BE2C (cell line): ENCODE results near the gene NRXN2.

Experiments
- DNase-seq: peaks from one replicate; pipeline ENCODE4 v3.0.0-alpha.2; 2020
- H3K27me3 ChIP-seq: fragments of 250-450 bp; sonication (Bioruptor Pico); 2 replicates; pipeline ENCODE4 v1.5.1; 2020; ENCODE audit warnings: mild to moderate bottlenecking
- H3K36me3 ChIP-seq: fragments of 250-450 bp; sonication (Bioruptor Pico); 2 replicates; pipeline ENCODE4 v1.5.1; 2020; ENCODE audit warnings: mild to moderate bottlenecking
- H3K4me1 ChIP-seq: fragments of 250-450 bp; sonication (Bioruptor Pico); 2 replicates; pipeline ENCODE4 v1.5.1; 2020
- H3K4me3 ChIP-seq: 2 replicates; pipeline ENCODE4 v1.5.1; 2011; ENCODE audit warnings: low read depth, low read length
- H3K9me3 ChIP-seq: fragments of 250-450 bp; sonication (Bioruptor Pico); 2 replicates; pipeline ENCODE4 v1.5.1; 2020
- CTCF ChIP-seq: IDR thresholded peaks from 2 replicates; pipeline ENCODE4 v1.5.1; 2012; ENCODE audit warnings: mild to moderate bottlenecking, low read depth, low read length

The NRXN2 gene

GRCh38 chr11:64611869-64612646 is 110.9 kb downstream of the NRXN2 start:
- Histone ChIP-seq H3K4me3 (no peak overlapping the region), H3K27me3 (no peaks in the 10 kb centered on the region), H3K9me3 (no peaks in the 10 kb centered on the region), H3K4me1 (no peaks in the 10 kb centered on the region), H3K36me3 (no peaks in the 10 kb centered on the region)
- no peak for DNase-seq
- TF ChIP-seq CTCF, result no peak

GRCh38 chr11:64611176-64611575 is 111.8 kb downstream of the NRXN2 start:
- no peak overlapping the region for H3K4me3 ChIP-seq
- H3K4me1 ChIP-seq, result no peaks in the 10 kb centered on the region
- H3K27me3 ChIP-seq, result no peaks in the 10 kb centered on the region

GRCh38 chr11:64610596-64610995 is 112.4 kb downstream of the NRXN2 start:
- Histone ChIP-seq H3K9me3 (no peaks in the 10 kb centered on the region), H3K4me1 (no peaks in the 10 kb centered on the region), H3K27me3 (no peaks in the 10 kb centered on the region), H3K36me3 (no peaks in the 10 kb centered on the region), H3K4me3 (no peak overlapping the region)
- no peak for DNase-seq
- TF ChIP-seq CTCF, result no peak

More at GRCh38 chr11:64611176-64611575, 111.8 kb downstream of the NRXN2 start:
- H3K9me3 ChIP-seq, result no peaks in the 10 kb centered on the region
- H3K36me3 ChIP-seq, result no peaks in the 10 kb centered on the region
- DNase-seq, result no peak
- TF ChIP-seq CTCF, result no peak

GRCh38 chr11:64609436-64610047 is 113.5 kb downstream of the NRXN2 start:
- Histone ChIP-seq H3K27me3 (no peaks in the 10 kb centered on the region), H3K4me3 (no peak overlapping the region), H3K36me3 (no peaks in the 10 kb centered on the region), H3K9me3 (no peaks in the 10 kb centered on the region), H3K4me1 (no peaks in the 10 kb centered on the region)
- TF ChIP-seq CTCF, result no peak
- DNase-seq, result no peak

- Histone ChIP-seq H3K4me1 (no peaks in the 10 kb centered on the region), H3K27me3 (no peaks in the 10 kb centered on the region), H3K36me3 (no peaks in the 10 kb centered on the region), H3K4me3 (no peak overlapping the region), H3K9me3 (no peaks in the 10 kb centered on the region)
- DNase-seq, result no peak
- TF ChIP-seq CTCF, result no peak
Observed at GRCh38 chr11:64608636-64609035, 114.4 kb downstream of the NRXN2 start.

GRCh38 chr11:64608046-64608445 is 115.0 kb downstream of the NRXN2 start:
- Histone ChIP-seq H3K4me3 (no peak overlapping the region), H3K27me3 (no peaks in the 10 kb centered on the region), H3K4me1 (no peaks in the 10 kb centered on the region), H3K9me3 (no peaks in the 10 kb centered on the region), H3K36me3 (no peaks in the 10 kb centered on the region)
- no peak for TF ChIP-seq CTCF
- no peak for DNase-seq
